GM19238 (cell line): ENCODE measurements around the gene TMPRSS9.
"Not testable (repeated sequence)": the region's sequence is repeated elsewhere in the genome, so short reads cannot be mapped to it uniquely, and the experiment has no call there.

Experiments used
- DNase-seq: peaks from one replicate; pipeline ENCODE4 v3.0.0; 2011; ENCODE audit warnings: low spot score; ENCODE audit not compliant: insufficient read length

The TMPRSS9 gene

GRCh38 chr19:2341244-2341751 is 18.8 kb upstream of the TMPRSS9 start:
- DNase-seq: no peak

GRCh38 chr19:2341982-2342381 is 18.1 kb upstream of the TMPRSS9 start:
- no peak for DNase-seq

- no peak for DNase-seq
Measured at GRCh38 chr19:2342656-2343288, 17.3 kb upstream of the TMPRSS9 start.

GRCh38 chr19:2343289-2343982 is 16.6 kb upstream of the TMPRSS9 start:
- no peak for DNase-seq

- DNase-seq: no peak
Measured at GRCh38 chr19:2344381-2344870, 15.6 kb upstream of the TMPRSS9 start.

GRCh38 chr19:2345076-2345475 is 15.0 kb upstream of the TMPRSS9 start:
- no peak for DNase-seq

- no peak for DNase-seq
Measured at GRCh38 chr19:2345794-2346663, 14.0 kb upstream of the TMPRSS9 start.

- not testable (repeated sequence) for DNase-seq
Measured at GRCh38 chr19:2349818-2350217, 10.2 kb upstream of the TMPRSS9 start.

GRCh38 chr19:2350656-2351055 is 9.4 kb upstream of the TMPRSS9 start:
- DNase-seq: no peak

GRCh38 chr19:2351591-2351990 is 8.5 kb upstream of the TMPRSS9 start:
- DNase-seq: no peak

- DNase-seq: no peak
Measured at GRCh38 chr19:2352121-2352520, 7.9 kb upstream of the TMPRSS9 start.

GRCh38 chr19:2353159-2353886 is 6.7 kb upstream of the TMPRSS9 start:
- no peak for DNase-seq

GRCh38 chr19:2353887-2354592 is 6.0 kb upstream of the TMPRSS9 start:
- DNase-seq: no peak

GRCh38 chr19:2354670-2355069 is 5.4 kb upstream of the TMPRSS9 start:
- no peak for DNase-seq

GRCh38 chr19:2355168-2356035 is 4.7 kb upstream of the TMPRSS9 start:
- no peak for DNase-seq

GRCh38 chr19:2356036-2356646 is 3.9 kb upstream of the TMPRSS9 start:
- no peak for DNase-seq

GRCh38 chr19:2357279-2358206 is 2.5 kb upstream of the TMPRSS9 start:
- DNase-seq: no peak

- no peak for DNase-seq
Measured at GRCh38 chr19:2358548-2359173, 1.4 kb upstream of the TMPRSS9 start.
